Cerebellar nuclear complex (tissue), 1 donor: ENCODE results near the gene CREB5.

Experiments used
- DNase-seq, 2 experiments: peaks; one replicate each; lab custom pipeline; 2025; lab: John Stamatoyannopoulos, UW

CREB5 gene

GRCh38 chr7:28684650-28685241, 272.4 kb downstream of the CREB5 start:
- DNase-seq = no peak

GRCh38 chr7:28685242-28685643, 272.9 kb downstream of the CREB5 start:
- DNase-seq = no peak

GRCh38 chr7:28685644-28686417, 273.5 kb downstream of the CREB5 start:
- DNase-seq = peak; percentile 77 to 87

- no peak for DNase-seq
Measured at GRCh38 chr7:28686418-28686800, 274.1 kb downstream of the CREB5 start.

- DNase-seq = no peak
Measured at GRCh38 chr7:28687537-28687936, 275.2 kb downstream of the CREB5 start.

- no peak for DNase-seq
Measured at GRCh38 chr7:28688174-28688573, 275.9 kb downstream of the CREB5 start.

- no peak for DNase-seq
Measured at GRCh38 chr7:28688651-28689050, 276.3 kb downstream of the CREB5 start.

- DNase-seq = no peak
Measured at GRCh38 chr7:28695300-28696295, 283.3 kb downstream of the CREB5 start.

- no peak for DNase-seq
Measured at GRCh38 chr7:28697913-28698563, 285.7 kb downstream of the CREB5 start.

- DNase-seq = no peak
Measured at GRCh38 chr7:28698840-28699239, 286.5 kb downstream of the CREB5 start.

GRCh38 chr7:28700096-28700495, 287.8 kb downstream of the CREB5 start:
- DNase-seq = no peak

- DNase-seq = no peak
Measured at GRCh38 chr7:28700790-28701203, 288.5 kb downstream of the CREB5 start.

- DNase-seq = no peak
Measured at GRCh38 chr7:28701731-28702130, 289.4 kb downstream of the CREB5 start.

GRCh38 chr7:28702171-28702570, 289.9 kb downstream of the CREB5 start:
- DNase-seq = no peak

GRCh38 chr7:28703037-28703765, 290.9 kb downstream of the CREB5 start:
- no peak for DNase-seq

- no peak for DNase-seq
Measured at GRCh38 chr7:28704706-28705105, 292.4 kb downstream of the CREB5 start.

GRCh38 chr7:28705350-28705749, 293.0 kb downstream of the CREB5 start:
- DNase-seq = no peak

GRCh38 chr7:28706584-28706983, 294.3 kb downstream of the CREB5 start:
- no peak for DNase-seq

GRCh38 chr7:28707291-28707690, 295.0 kb downstream of the CREB5 start:
- no peak for DNase-seq

GRCh38 chr7:28708033-28708951, 296.0 kb downstream of the CREB5 start:
- no peak for DNase-seq
